H1 (cell line): ENCODE results near the gene GRIP2. TPM values are rescaled to one million over a fixed set of nuclear protein-coding genes. Genes with fewer than 3 reads are reported as not detected.

ENCODE experiments used
- CEBPB ChIP-seq: IDR thresholded peaks from 2 replicates; pipeline ENCODE4 v1.6.1; 2012; ENCODE audit warnings: low read depth, low read length
- CHD7 ChIP-seq: fragments of 300-600 bp; sonication (generic); IDR thresholded peaks from 2 replicates; pipeline ENCODE4 v1.7.1; 2012; ENCODE audit warnings: low read length, moderate library complexity, mild to moderate bottlenecking, inconsistent platforms; ENCODE audit not compliant: insufficient replicate concordance
- EZH2 ChIP-seq: fragments of 200-600 bp; sonication (generic); IDR thresholded peaks from 2 replicates; pipeline ENCODE4 v1.7.1; 2012; ENCODE audit warnings: low read depth, mild to moderate bottlenecking, moderate library complexity, low read length, inconsistent platforms; ENCODE audit not compliant: severe bottlenecking
- HDAC6 ChIP-seq: IDR thresholded peaks from one replicate; pipeline ENCODE4 v1.7.1; 2012; ENCODE audit warnings: low read depth, mild to moderate bottlenecking, inconsistent platforms, low read length, moderate library complexity
- KDM4A ChIP-seq: IDR thresholded peaks from one replicate; pipeline ENCODE4 v1.7.1; 2012; ENCODE audit warnings: low read depth, mild to moderate bottlenecking, moderate library complexity, low read length, inconsistent platforms; ENCODE audit not compliant: severe bottlenecking
- KDM5A ChIP-seq: fragments of 200-600 bp; IDR thresholded peaks from 2 replicates; pipeline ENCODE4 v1.7.1; 2012; ENCODE audit warnings: mild to moderate bottlenecking, low read length, inconsistent platforms, mixed read lengths
- PHF8 ChIP-seq: fragments of 200-600 bp; sonication (generic); conservative IDR thresholded peaks from 2 replicates; pipeline ENCODE4 v1.7.1; 2012; ENCODE audit warnings: low read depth, mild to moderate bottlenecking, inconsistent platforms, low read length, moderate library complexity
- POU5F1 ChIP-seq: IDR thresholded peaks from 2 replicates; pipeline ENCODE4 v1.6.1; 2011; ENCODE audit warnings: low read depth, mild to moderate bottlenecking, low read length, moderate library complexity
- RBBP5 ChIP-seq: IDR thresholded peaks from 2 replicates; pipeline ENCODE4 v1.7.1; 2012; ENCODE audit warnings: low read depth, mild to moderate bottlenecking, inconsistent platforms, low read length, moderate library complexity, borderline replicate concordance
- SIX5 ChIP-seq: IDR thresholded peaks from 2 replicates; pipeline ENCODE4 v1.6.1; 2011; ENCODE audit warnings: mild to moderate bottlenecking, low read depth, low read length
- TAF1 ChIP-seq: IDR thresholded peaks from 2 replicates; pipeline ENCODE4 v1.6.1; 2011; ENCODE audit warnings: mild to moderate bottlenecking, low read depth, low read length
- polyA plus RNA-seq, 7 experiments: library from polyadenylated mRNA; depleted of rRNA in 3 of 7; stranded (reverse) in 5 of 7; unstranded in 2 of 7; fragments of >200 nt in 5 of 7; fragments of 200-250 nt in 2 of 7; gene quantifications; 1 replicate in 5 of 7; 2 replicates in 1 of 7; 4 replicates in 1 of 7; pipeline versions ENCODE4 v1.2.1 to v1.2.3, GENCODE V29; 2011 to 2013; ENCODE audit warnings: missing spikeins in 2 of 7, mixed read lengths in 2 of 7
- total RNA-seq: library from RNA; stranded (reverse); fragmentation: NEBNext Ultra II Directional; extraction: Animal tissue kit (Norgen Biotek cat#: 25700); gene quantifications from 2 replicates; pipeline ENCODE4 v1.2.1, GENCODE V29; 2021

The GRIP2 gene
- total and polyA plus RNA-seq, 2 of the 8 experiments (the other 6 are each of a cell fraction or from before 2014, with no cell fraction given), result 2.5 to 6.4 TPM

GRCh38 chr3:14552717-14553116 is 12.6 kb upstream of the GRIP2 start (continued):
- TF ChIP-seq CHD7, result no peak
- no peak for TF ChIP-seq RBBP5
- no peak for TF ChIP-seq SIX5
- TF ChIP-seq KDM5A, result no peak
- TF ChIP-seq TAF1, result no peak
- no peak for TF ChIP-seq CEBPB
- no peak for TF ChIP-seq PHF8
- no peak for TF ChIP-seq KDM4A
- TF ChIP-seq HDAC6, result no peak
- TF ChIP-seq POU5F1, result no peak
- no peak for TF ChIP-seq EZH2
